ENCODE results near the gene KRCC1. TPM values are rescaled to one million over a fixed set of nuclear protein-coding genes. Genes with fewer than 3 reads are reported as not detected.
A peak's percentile ranks its signal among the peaks of the same experiment; 100 is the strongest.

KRCC1 gene
- total RNA-seq, 2 experiments from 2014 or later, result 10.6 to 11.0 TPM

- no peaks in the 10 kb centered on the region for H3K36me3 Mint-ChIP-seq
- no peaks in the 10 kb centered on the region for H3K9me3 Mint-ChIP-seq
- no peaks in the 10 kb centered on the region for H3K4me1 Mint-ChIP-seq (ENCODE audit: low read depth)
- DNase-seq, result no peak
- ChIA-PET CTCF (no interaction called here), POLR2A (no interaction called here)
- no peak overlapping the region for H3K27ac Mint-ChIP-seq
- H3K27me3 Mint-ChIP-seq, result no peaks in the 10 kb centered on the region
- intact Hi-C loops (cut with micrococcal nuclease), result no loop called here
- no peak overlapping the region for H3K4me3 Mint-ChIP-seq
These were observed 15.8 kb upstream of the KRCC1 start for GRCh38 chr2:88071365-88071764.

GRCh38 chr2:88070055-88070454, 14.5 kb upstream of the KRCC1 start:
- no peaks in the 10 kb centered on the region for H3K4me1 Mint-ChIP-seq (ENCODE audit: low read depth)
- DNase-seq, result no peak
- ChIA-PET POLR2A (interaction anchor here (0.7 kb wide), 1 partner anchor 666 kb away, joined by 5 read pairs; no protein-coding TSS in a partner anchor), CTCF (no interaction called here)
- H3K9me3 Mint-ChIP-seq, result no peaks in the 10 kb centered on the region
- no peaks in the 10 kb centered on the region for H3K27me3 Mint-ChIP-seq
- intact Hi-C loops (cut with micrococcal nuclease), result no loop called here
- no peak overlapping the region for H3K4me3 Mint-ChIP-seq
- no peak overlapping the region for H3K27ac Mint-ChIP-seq
- H3K36me3 Mint-ChIP-seq, result no peaks in the 10 kb centered on the region

- Mint-ChIP-seq H3K4me3 (no peak overlapping the region), H3K27me3 (no peaks in the 10 kb centered on the region), H3K27ac (no peak overlapping the region), H3K9me3 (no peaks in the 10 kb centered on the region), H3K4me1 (ENCODE audit: low read depth) (no peaks in the 10 kb centered on the region), H3K36me3 (no peaks in the 10 kb centered on the region)
- no peak for DNase-seq
- CTCF ChIA-PET, result interaction anchor here (1.0 to 1.7 kb wide), 2 partner anchors 9 to 91 kb away, joined by 3 to 10 read pairs; no protein-coding TSS in a partner anchor
- POLR2A ChIA-PET, result no interaction called here
- intact Hi-C loops (cut with micrococcal nuclease), result loop anchor here (10.0 kb wide), 1 partner anchor 386 kb away; the partner anchor contains the start of gene FOXI3
These were observed 13.5 kb upstream of the KRCC1 start for GRCh38 chr2:88069117-88069516.

- Mint-ChIP-seq H3K27ac (no peak overlapping the region), H3K9me3 (no peaks in the 10 kb centered on the region), H3K27me3 (no peaks in the 10 kb centered on the region), H3K36me3 (no peaks in the 10 kb centered on the region), H3K4me3 (no peak overlapping the region), H3K4me1 (ENCODE audit: low read depth) (no peaks in the 10 kb centered on the region)
- ChIA-PET CTCF (interaction anchor here (0.7 to 1.7 kb wide), 2 partner anchors 8 to 1301 kb away, joined by 3 to 10 read pairs; no protein-coding TSS in a partner anchor), POLR2A (no interaction called here)
- intact Hi-C loops (cut with micrococcal nuclease), result loop anchor here (10.0 kb wide), 1 partner anchor 387 kb away; the partner anchor contains the start of gene FOXI3
- no peak for DNase-seq
These were observed 12.5 kb upstream of the KRCC1 start for GRCh38 chr2:88068044-88068443.

GRCh38 chr2:88067598-88067997, 12.0 kb upstream of the KRCC1 start, which contains the start of gene SMYD1:
SMYD1 (plus strand) TSS chr2:88067825; CDS start chr2:88067865, 40 bp downstream.
- Mint-ChIP-seq H3K27me3 (no peaks in the 10 kb centered on the region), H3K36me3 (no peaks in the 10 kb centered on the region), H3K4me3 (no peak within 1 kb of the TSS), H3K9me3 (no peaks in the 10 kb centered on the region), H3K4me1 (ENCODE audit: low read depth) (no peaks in the 10 kb centered on the region), H3K27ac (no peak within 1 kb of the TSS)
- CTCF ChIA-PET, result no interaction called here
- intact Hi-C loops (cut with micrococcal nuclease), result loop anchor here (10.0 kb wide), 1 partner anchor 387 kb away; the partner anchor contains the start of gene FOXI3
- POLR2A ChIA-PET, result interaction anchor here (0.6 kb wide), 1 partner anchor 92 kb away, joined by 5 read pairs; no protein-coding TSS in a partner anchor
- DNase-seq, result no peak

- Mint-ChIP-seq H3K4me3 (no peak overlapping the region), H3K36me3 (no peaks in the 10 kb centered on the region)
- CTCF ChIA-PET, result interaction anchor here (0.6 kb wide), 1 partner anchor 95 kb away, joined by 3 read pairs; no protein-coding TSS in a partner anchor
These were observed 11.6 kb upstream of the KRCC1 start for GRCh38 chr2:88067189-88067588.

GRCh38 chr2:88066543-88066942, 11.0 kb upstream of the KRCC1 start:
- intact Hi-C loops (cut with micrococcal nuclease), result loop anchor here (10.0 kb wide), 1 partner anchor 388 kb away; the partner anchor contains the start of gene FOXI3

More at GRCh38 chr2:88067189-88067588, 11.6 kb upstream of the KRCC1 start:
- DNase-seq, result no peak
- POLR2A ChIA-PET, result interaction anchor here (0.6 kb wide), 1 partner anchor 92 kb away, joined by 5 read pairs; no protein-coding TSS in a partner anchor
- Mint-ChIP-seq H3K4me1 (ENCODE audit: low read depth) (no peaks in the 10 kb centered on the region), H3K9me3 (no peaks in the 10 kb centered on the region), H3K27me3 (no peaks in the 10 kb centered on the region), H3K27ac (no peak overlapping the region)
- intact Hi-C loops (cut with micrococcal nuclease), result loop anchor here (10.0 kb wide), 1 partner anchor 388 kb away; the partner anchor contains the start of gene FOXI3

GRCh38 chr2:88061295-88061694, 5.7 kb upstream of the KRCC1 start:
- H3K27me3 Mint-ChIP-seq, result no peaks in the 10 kb centered on the region
- no peaks in the 10 kb centered on the region for H3K36me3 Mint-ChIP-seq
- DNase-seq, result no peak
- no peaks in the 10 kb centered on the region for H3K9me3 Mint-ChIP-seq
- intact Hi-C loops (cut with micrococcal nuclease), result loop anchor here (10.0 kb wide), 1 partner anchor 394 kb away; the partner anchor contains the start of gene FOXI3
- peaks cover 7% of the 10 kb centered on the region for H3K4me1 Mint-ChIP-seq (ENCODE audit: low read depth)
- no peak overlapping the region for H3K4me3 Mint-ChIP-seq
- POLR2A ChIA-PET, result interaction anchor here (2.0 kb wide), 1 partner anchor 45 kb away, joined by 15 read pairs; the partner anchor contains the start of gene RNU2-63P
- H3K27ac Mint-ChIP-seq, result no peak overlapping the region
- CTCF ChIA-PET, result interaction anchor here (0.9 to 4.9 kb wide), 20 partner anchors 8 to 610 kb away, joined by 3 to 215 read pairs (median 6); partner anchors contain the start of gene RNU2-63P

More at GRCh38 chr2:88066543-88066942, 11.0 kb upstream of the KRCC1 start:
- CTCF ChIA-PET, result interaction anchor here (0.6 kb wide), 1 partner anchor 96 kb away, joined by 3 read pairs; no protein-coding TSS in a partner anchor
- no peaks in the 10 kb centered on the region for H3K36me3 Mint-ChIP-seq
- H3K4me1 Mint-ChIP-seq (ENCODE audit: low read depth), result no peaks in the 10 kb centered on the region
- no peak overlapping the region for H3K4me3 Mint-ChIP-seq
- no peak for DNase-seq
- H3K27ac Mint-ChIP-seq, result no peak overlapping the region
- POLR2A ChIA-PET, result no interaction called here
- no peaks in the 10 kb centered on the region for H3K27me3 Mint-ChIP-seq
- no peaks in the 10 kb centered on the region for H3K9me3 Mint-ChIP-seq

- Mint-ChIP-seq H3K4me1 (ENCODE audit: low read depth) (peaks cover 11% of the 10 kb centered on the region), H3K4me3 (no peak overlapping the region), H3K36me3 (no peaks in the 10 kb centered on the region), H3K27me3 (no peaks in the 10 kb centered on the region), H3K9me3 (no peaks in the 10 kb centered on the region), H3K27ac (no peak overlapping the region)
- ChIA-PET CTCF (interaction anchor here (0.6 to 4.9 kb wide), 37 partner anchors 8 to 611 kb away, joined by 3 to 215 read pairs (median 5); partner anchors contain the start of gene RNU2-63P), POLR2A (interaction anchor here (2.0 kb wide), 1 partner anchor 44 kb away, joined by 15 read pairs; the partner anchor contains the start of gene RNU2-63P)
- no peak for DNase-seq
- intact Hi-C loops (cut with micrococcal nuclease), result loop anchor here (1.0 to 10.0 kb wide), 3 partner anchors 99 to 394 kb away; partner anchors contain the start of gene FOXI3
These were observed 5.3 kb upstream of the KRCC1 start for GRCh38 chr2:88060907-88061275.

- Mint-ChIP-seq H3K27me3 (no peaks in the 10 kb centered on the region), H3K4me1 (ENCODE audit: low read depth) (peaks cover 14% of the 10 kb centered on the region), H3K36me3 (peaks cover 2% of the 10 kb centered on the region), H3K9me3 (no peaks in the 10 kb centered on the region), H3K4me3 (no peak overlapping the region), H3K27ac (no peak overlapping the region)
- ChIA-PET POLR2A (interaction anchor here (2.0 kb wide), 1 partner anchor 44 kb away, joined by 15 read pairs; the partner anchor contains the start of gene RNU2-63P), CTCF (interaction anchor here (0.6 to 4.9 kb wide), 42 partner anchors 9 to 611 kb away, joined by 3 to 215 read pairs (median 5); partner anchors contain the start of gene RNU2-63P)
- intact Hi-C loops (cut with micrococcal nuclease), result loop anchor here (1.0 to 10.0 kb wide), 3 partner anchors 100 to 395 kb away; partner anchors contain the start of gene FOXI3
- peak; percentile 47 for DNase-seq
These were observed 4.7 kb upstream of the KRCC1 start for GRCh38 chr2:88059979-88060906.

GRCh38 chr2:88058191-88058590, 2.6 kb upstream of the KRCC1 start:
- H3K9me3 Mint-ChIP-seq, result no peaks in the 10 kb centered on the region
- peaks cover 29% of the 10 kb centered on the region for H3K4me1 Mint-ChIP-seq (ENCODE audit: low read depth)
- H3K27ac Mint-ChIP-seq, result no peak overlapping the region
- no peak overlapping the region for H3K4me3 Mint-ChIP-seq
- H3K36me3 Mint-ChIP-seq, result peaks cover 15% of the 10 kb centered on the region
- intact Hi-C loops (cut with micrococcal nuclease), result no loop called here
- H3K27me3 Mint-ChIP-seq, result no peaks in the 10 kb centered on the region
- no peak for DNase-seq
- ChIA-PET POLR2A (no interaction called here), CTCF (interaction anchor here (4.9 kb wide), 1 partner anchor 103 kb away, joined by 215 read pairs; no protein-coding TSS in a partner anchor)

Measured in activated CD4-positive, alpha-beta memory T cell treated with anti-CD3 and anti-CD28 coated beads for 36 hours (primary cell).